GM12872 (cell line): Measurements from ENCODE around the gene ZNF592.

Source experiments
- CTCF ChIP-seq: IDR thresholded peaks from 3 replicates; pipeline ENCODE4 v1.5.1; 2011; ENCODE audit warnings: low read depth, mild to moderate bottlenecking, low read length, moderate library complexity; ENCODE audit not compliant: insufficient read depth

Gene ZNF592

DNA sequence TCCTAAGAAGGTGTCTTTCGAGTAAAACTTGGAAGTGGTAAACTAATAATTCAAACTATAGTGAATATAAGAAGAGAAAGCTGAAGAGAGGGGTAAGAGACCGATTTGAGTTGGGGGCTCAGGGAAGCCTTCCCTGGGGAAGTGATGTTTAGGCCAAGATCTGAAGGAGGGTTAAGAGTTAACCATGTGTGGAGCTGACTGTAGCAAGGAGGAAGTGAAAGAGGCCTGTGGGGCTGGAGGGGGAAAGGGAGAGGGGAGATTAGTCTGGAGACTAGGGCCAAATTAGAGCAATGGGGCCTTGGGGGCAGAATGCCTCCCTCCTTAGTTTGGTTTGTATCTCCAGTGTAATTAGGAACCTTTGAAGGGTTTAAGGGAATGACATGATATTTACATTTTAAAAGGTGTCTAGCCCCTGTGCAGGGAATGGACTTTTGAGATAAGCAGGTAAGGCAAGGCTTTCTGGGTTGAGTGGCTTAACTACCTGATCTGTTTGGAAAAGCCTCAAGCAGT lies 2.2 kb downstream of the ZNF592 start:
- TF ChIP-seq CTCF = no peak

- TF ChIP-seq CTCF = no peak
These were observed 3.8 kb downstream of the ZNF592 start for GRCh38 chr15:84752195-84752594.

DNA sequence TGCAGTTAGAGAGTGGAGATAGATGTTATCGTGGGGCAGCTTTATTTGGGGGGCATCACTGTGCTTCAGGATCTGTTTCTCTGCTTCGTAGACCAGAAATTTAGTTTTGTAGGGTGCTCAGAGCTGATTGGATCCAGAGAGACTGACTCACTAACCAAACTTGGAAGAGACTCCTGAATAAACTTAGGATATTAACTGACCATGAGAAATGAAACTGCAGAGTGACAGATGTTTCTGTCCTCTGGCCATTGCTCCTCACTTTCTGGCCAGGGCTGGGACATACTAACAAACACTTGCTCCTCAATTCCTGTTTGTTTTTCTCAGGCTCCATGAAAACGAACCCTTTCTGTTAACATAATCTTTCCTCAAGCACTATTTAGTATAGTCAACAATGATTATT lies 4.3 kb downstream of the ZNF592 start:
- no peak for TF ChIP-seq CTCF

DNA sequence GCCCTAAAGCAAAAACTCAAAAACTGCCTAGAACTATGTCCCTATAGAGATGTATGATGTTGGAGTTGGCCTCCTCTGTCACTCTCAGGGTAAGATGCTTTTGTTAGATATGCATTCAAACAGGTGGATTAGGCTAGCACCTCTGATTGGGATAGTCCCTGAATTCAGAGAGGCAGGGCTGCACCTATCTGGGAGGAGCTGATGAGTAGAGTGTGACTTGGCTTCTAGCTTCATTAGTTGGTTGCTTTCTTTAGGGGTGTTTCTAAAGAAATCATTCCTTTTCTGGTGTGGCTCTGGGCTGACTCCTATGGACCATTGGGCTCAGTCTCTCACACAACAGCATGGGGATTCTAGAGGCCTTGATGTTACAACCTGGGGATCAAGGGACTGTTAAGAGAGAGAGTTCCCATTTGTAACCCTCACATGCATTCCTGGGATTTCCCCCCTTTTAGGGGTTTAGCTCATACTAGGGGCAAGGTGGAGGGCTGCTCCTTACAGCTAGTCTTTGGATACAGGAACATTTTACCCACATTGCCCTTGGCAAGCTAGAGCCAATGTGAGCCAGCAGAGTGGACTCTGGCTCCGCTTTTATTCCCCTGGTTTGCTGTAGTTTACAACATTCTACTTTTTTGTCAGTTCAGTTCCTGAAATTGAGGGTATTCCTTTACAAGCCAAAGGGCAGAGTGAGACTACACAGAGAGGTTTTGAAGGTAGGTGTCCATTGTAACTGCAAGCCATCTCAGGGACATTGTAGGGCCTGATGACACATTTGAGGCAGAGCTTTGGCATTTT lies 7.5 kb downstream of the ZNF592 start:
- no peak for TF ChIP-seq CTCF

DNA sequence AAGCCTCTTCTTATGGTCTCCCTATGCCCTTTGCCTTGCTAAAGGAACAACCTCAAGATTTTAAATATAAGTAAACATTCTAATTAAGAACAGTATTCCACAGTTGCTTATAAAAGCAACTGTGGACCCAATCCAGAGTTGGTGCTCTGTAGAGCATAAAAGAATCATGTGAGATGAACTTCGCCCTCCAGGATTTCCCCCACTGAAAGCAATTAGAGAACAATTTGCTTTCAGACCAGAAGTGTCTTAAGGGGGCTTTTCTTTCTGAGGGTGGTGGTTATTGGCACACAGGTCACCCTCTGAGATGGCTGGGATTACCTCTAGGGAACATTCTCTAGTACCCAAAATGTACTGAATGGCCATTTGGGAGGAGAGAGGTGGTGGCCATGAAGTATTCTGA lies 10.6 kb downstream of the ZNF592 start:
- no peak for TF ChIP-seq CTCF

- TF ChIP-seq CTCF = no peak
These were observed 11.8 kb downstream of the ZNF592 start for GRCh38 chr15:84760219-84760618.

DNA sequence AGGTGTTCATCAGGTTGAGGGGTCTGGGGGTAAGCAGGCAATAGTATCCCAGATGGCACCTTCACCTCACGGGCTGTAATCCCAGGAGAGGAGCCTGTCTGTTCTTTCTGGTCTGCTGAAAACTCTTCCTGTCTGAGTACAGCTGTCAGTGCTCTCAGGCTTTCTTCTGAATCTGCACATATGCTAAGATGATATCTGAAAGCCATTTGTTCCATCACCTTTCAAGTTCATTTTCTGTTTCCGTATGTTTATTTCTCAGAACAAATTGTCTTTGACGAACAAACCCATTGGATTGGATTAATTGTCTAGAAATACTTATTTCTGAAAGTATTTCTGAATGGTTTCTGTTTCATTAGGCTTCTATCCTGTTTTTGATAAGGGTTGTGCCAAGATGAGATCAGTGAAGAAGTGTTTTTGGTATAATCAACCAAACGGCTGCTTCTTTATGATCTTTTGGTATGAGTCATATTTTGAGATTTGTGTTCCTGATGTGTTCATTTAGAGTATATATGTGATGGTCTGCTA lies 13.3 kb downstream of the ZNF592 start:
- no peak for TF ChIP-seq CTCF
